ENCODE measurements around the gene LTBP1.
"Not testable (repeated sequence)": the region's sequence is repeated elsewhere in the genome, so short reads cannot be mapped to it uniquely, and the experiment has no call there.

Gene LTBP1

GRCh38 chr2:33222309-33222708 lies 275.6 kb downstream of the LTBP1 start:
- ChIA-PET POLR2A (ENCODE audit: low non-redundant PET) (no interaction called here), CTCF (no interaction called here)
- no peak overlapping the region for H3K27ac ChIP-seq
- TF ChIP-seq, protein P1, sequence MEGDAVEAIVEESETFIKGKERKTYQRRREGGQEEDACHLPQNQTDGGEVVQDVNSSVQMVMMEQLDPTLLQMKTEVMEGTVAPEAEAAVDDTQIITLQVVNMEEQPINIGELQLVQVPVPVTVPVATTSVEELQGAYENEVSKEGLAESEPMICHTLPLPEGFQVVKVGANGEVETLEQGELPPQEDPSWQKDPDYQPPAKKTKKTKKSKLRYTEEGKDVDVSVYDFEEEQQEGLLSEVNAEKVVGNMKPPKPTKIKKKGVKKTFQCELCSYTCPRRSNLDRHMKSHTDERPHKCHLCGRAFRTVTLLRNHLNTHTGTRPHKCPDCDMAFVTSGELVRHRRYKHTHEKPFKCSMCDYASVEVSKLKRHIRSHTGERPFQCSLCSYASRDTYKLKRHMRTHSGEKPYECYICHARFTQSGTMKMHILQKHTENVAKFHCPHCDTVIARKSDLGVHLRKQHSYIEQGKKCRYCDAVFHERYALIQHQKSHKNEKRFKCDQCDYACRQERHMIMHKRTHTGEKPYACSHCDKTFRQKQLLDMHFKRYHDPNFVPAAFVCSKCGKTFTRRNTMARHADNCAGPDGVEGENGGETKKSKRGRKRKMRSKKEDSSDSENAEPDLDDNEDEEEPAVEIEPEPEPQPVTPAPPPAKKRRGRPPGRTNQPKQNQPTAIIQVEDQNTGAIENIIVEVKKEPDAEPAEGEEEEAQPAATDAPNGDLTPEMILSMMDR (conservative IDR thresholded peaks at IDR 0.05; ENCODE audit: low read depth): no peak
- DNase-seq (ENCODE audit: low spot score): no peak

DNA sequence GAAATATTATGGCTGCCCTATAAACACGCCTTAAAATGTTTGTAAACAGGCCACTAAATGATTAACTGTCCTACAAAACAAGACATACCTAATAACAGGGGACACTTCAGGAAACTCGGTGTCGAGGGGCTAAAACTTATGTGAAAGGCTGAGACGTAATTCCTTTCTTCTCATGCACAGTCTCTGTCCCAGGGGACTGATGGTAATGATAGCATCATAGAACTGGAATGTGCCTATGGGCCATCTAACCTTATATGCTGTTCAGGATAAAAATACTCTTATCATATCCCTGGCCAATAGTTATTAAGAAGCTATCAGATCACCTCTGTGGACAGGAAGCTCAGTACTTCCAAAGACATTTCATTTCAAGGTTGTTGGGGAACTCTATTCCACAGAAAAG lies 277.1 kb downstream of the LTBP1 start:
- CTCF ChIA-PET: interaction anchor here (0.7 kb wide), 1 partner anchor 212 kb away, joined by 3 read pairs; no protein-coding TSS in a partner anchor

DNA sequence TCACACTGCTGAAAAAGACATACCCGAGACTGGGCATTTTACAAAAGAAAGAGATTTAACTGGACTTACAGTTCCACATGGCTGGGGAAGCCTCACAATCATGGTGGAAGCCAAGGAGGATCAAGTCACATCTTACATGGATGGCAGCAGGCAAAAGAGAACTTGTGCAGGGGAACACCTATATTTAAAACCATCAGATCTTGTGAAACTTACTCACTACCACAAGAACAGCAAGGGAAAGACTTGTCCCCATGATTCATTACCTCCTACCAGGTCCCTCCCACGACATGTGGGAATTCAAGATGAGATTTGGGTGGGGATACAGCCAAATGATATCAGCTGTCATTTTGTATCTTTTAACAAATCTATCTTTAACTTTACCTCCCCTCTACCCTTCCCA lies 278.6 kb downstream of the LTBP1 start:
- TF ChIP-seq, protein P1 (conservative IDR thresholded peaks at IDR 0.05; ENCODE audit: low read depth): no peak
- H3K27ac ChIP-seq: no peak overlapping the region
- ChIA-PET POLR2A (ENCODE audit: low non-redundant PET) (no interaction called here), CTCF (no interaction called here)
- no peak for DNase-seq (ENCODE audit: low spot score)

More for the DNA sequence above, 277.1 kb downstream of the LTBP1 start:
- no peak for DNase-seq (ENCODE audit: low spot score)
- POLR2A ChIA-PET (ENCODE audit: low non-redundant PET): interaction anchor here (0.6 kb wide), 1 partner anchor 16 kb away, joined by 6 read pairs; no protein-coding TSS in a partner anchor
- H3K27ac ChIP-seq: no peak overlapping the region
- TF ChIP-seq, protein P1 (conservative IDR thresholded peaks at IDR 0.05; ENCODE audit: low read depth): no peak

- no peak for DNase-seq (ENCODE audit: low spot score)
- ChIA-PET POLR2A (ENCODE audit: low non-redundant PET) (no interaction called here), CTCF (no interaction called here)
- no peak overlapping the region for H3K27ac ChIP-seq
- TF ChIP-seq, protein P1 (conservative IDR thresholded peaks at IDR 0.05; ENCODE audit: low read depth): no peak
Measured at GRCh38 chr2:33226546-33226945, 279.8 kb downstream of the LTBP1 start.

- DNase-seq (ENCODE audit: low spot score): no peak
- TF ChIP-seq, protein P1 (conservative IDR thresholded peaks at IDR 0.05; ENCODE audit: low read depth): no peak
- no peak overlapping the region for H3K27ac ChIP-seq
- CTCF ChIA-PET: no interaction called here
- POLR2A ChIA-PET (ENCODE audit: low non-redundant PET): no interaction called here
Measured at GRCh38 chr2:33229646-33230045, 282.9 kb downstream of the LTBP1 start.

GRCh38 chr2:33230195-33230594 lies 283.4 kb downstream of the LTBP1 start:
- ChIA-PET POLR2A (ENCODE audit: low non-redundant PET) (no interaction called here), CTCF (no interaction called here)
- no peak for DNase-seq (ENCODE audit: low spot score)
- H3K27ac ChIP-seq: no peak overlapping the region
- TF ChIP-seq, protein P1 (conservative IDR thresholded peaks at IDR 0.05; ENCODE audit: low read depth): no peak

GRCh38 chr2:33230842-33231241 lies 284.1 kb downstream of the LTBP1 start:
- CTCF ChIA-PET: no interaction called here
- POLR2A ChIA-PET (ENCODE audit: low non-redundant PET): no interaction called here
- TF ChIP-seq, protein P1 (conservative IDR thresholded peaks at IDR 0.05; ENCODE audit: low read depth): no peak

GRCh38 chr2:33235559-33235958 lies 288.8 kb downstream of the LTBP1 start:
- H3K27ac ChIP-seq; DNase-seq (ENCODE audit: low spot score); CTCF ChIA-PET; POLR2A ChIA-PET (ENCODE audit: low non-redundant PET): not testable (repeated sequence)

More at GRCh38 chr2:33230842-33231241, 284.1 kb downstream of the LTBP1 start:
- H3K27ac ChIP-seq: no peak overlapping the region
- no peak for DNase-seq (ENCODE audit: low spot score)

All from RWPE1 (cell line).